HG02885 (cell line): ENCODE results near the gene SLC25A12.
"Not testable (repeated sequence)": the region's sequence is repeated elsewhere in the genome, so short reads cannot be mapped to it uniquely, and the experiment has no call there.

Experiments
- ATAC-seq: cut with Tn5 transposase; IDR thresholded peaks from one replicate; pipeline ENCODE4 v1.9.1; 2021; ENCODE audit warnings: mild to moderate bottlenecking; ENCODE audit not compliant: unreplicated experiment, poor library complexity

Gene SLC25A12

GRCh38 chr2:171893824-171894611 lies at the start of gene SLC25A12:
TSS of gene SLC25A12 (minus strand) at chr2:171894244. CDS start at chr2:171894214, 30 bp downstream.
- peak; percentile 95 for ATAC-seq

- no peak for ATAC-seq
Measured at GRCh38 chr2:171941316-171941699, 47.3 kb upstream of the SLC25A12 start.

GRCh38 chr2:171939743-171940071 lies 45.7 kb upstream of the SLC25A12 start:
- no peak for ATAC-seq

DNA sequence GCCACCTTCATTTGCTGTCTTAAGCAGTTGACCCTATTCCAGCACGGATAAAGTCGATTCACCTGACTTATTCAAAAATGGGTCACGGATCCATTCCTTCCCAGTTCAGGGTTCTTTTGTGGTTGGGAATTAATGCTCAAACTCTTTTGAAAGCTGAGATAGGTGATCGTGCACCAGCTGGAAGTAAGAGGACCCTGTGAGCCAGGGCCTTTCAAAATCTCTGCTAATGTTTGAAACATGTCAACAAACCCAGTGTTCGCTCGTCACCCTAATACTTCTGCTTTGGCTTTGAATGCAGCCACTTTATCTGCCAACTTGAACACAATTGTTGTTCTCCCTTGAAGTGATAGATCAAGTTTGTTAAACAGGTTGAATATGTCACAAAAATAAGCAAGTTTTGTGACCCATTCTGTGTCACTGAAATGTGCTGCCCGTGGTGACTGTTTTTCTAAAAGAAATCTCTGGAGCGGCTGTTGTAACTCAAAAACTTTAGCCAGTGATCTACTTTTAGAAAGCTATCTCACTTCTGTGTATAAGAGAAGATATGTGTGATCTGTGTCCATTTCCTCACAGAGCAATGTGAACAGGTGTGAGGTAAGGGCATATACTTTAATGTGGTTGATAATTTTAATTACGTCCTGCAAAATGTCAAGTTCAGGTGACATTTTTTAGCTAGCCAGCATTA lies 45.2 kb upstream of the SLC25A12 start:
- ATAC-seq = no peak

DNA sequence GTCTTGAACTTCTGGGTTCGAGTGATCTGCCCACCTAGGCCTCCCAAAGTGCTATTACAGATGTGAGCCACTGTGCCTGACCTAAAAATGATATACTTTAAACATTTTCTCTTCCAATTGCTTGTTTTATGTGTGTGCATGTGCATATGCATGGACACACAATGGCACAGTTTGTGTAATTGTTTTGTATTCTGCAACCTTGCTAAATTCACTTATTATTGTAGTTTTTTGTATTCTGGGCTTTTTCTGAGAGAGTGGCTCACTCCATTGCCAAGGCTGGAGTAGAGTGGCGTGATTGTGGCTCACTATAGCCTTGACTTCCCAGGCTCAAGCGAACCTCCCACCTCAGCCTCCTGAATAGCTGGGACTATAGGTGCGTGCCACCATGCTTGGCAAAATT lies 36.3 kb upstream of the SLC25A12 start:
- no peak for ATAC-seq

GRCh38 chr2:171924170-171924942 lies 30.3 kb upstream of the SLC25A12 start:
- ATAC-seq = no peak

GRCh38 chr2:171923206-171923605 lies 29.2 kb upstream of the SLC25A12 start:
- ATAC-seq = no peak

- ATAC-seq = peak; percentile 96
Measured at GRCh38 chr2:171922230-171923022, 28.4 kb upstream of the SLC25A12 start, which contains the start of gene HAT1. TSS of gene HAT1 (plus strand) at chr2:171922461. CDS start at chr2:171922501, 40 bp downstream.

DNA sequence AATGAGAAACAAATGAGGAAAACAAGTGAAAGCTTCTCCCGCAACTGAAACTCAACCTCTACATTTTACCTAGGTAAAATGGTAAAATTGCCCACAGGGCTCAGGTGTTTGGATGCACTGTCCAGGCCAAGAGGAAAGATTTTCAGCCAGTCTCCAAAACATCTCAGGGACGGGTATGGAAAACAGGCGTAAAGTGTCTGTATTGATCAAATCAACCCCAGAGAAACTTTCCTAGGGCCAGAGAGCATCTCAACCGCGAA lies 27.9 kb upstream of the SLC25A12 start:
- ATAC-seq = peak; percentile 10

DNA sequence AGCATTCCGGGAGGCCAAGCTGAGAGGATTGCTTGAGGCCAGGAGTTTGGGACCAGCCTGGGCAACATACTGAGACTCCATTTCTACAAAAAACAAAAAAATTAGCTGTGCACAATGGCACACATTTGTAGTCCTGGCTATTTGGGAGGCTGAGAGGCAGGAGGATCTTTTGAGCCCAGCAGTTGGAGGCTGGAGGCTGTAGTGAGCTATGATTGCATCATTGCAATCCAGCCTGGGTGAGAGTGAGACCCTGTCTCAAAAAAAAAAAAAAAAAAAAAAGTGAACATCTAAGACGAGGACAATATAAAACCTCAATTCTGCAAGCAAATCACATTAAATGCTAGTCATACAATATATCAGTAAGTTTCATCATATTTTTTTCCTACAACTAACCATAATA lies 25.4 kb upstream of the SLC25A12 start:
- no peak for ATAC-seq

DNA sequence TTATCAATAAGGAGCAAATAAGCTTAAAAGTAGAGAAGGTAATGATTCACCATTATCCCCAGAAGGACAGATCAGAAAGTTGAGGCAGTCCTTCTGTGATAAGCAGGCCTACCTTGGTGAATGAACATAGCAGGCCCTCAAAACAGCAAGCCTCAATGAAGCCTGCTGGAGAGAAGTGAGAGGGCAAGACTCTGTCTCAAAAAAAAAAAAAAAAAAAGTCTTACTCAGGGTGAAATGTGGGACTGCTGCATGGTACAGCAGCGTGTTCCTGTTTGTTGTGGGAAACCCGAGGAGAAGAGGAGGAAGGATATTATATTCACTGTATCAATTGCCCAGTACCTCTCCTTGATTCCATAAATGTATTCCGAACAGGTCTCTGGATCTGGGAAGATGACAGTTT lies 19.5 kb upstream of the SLC25A12 start:
- no peak for ATAC-seq

- no peak for ATAC-seq
Measured at GRCh38 chr2:171910494-171910893, 16.4 kb upstream of the SLC25A12 start.

- no peak for ATAC-seq
Measured at GRCh38 chr2:171909266-171909665, 15.2 kb upstream of the SLC25A12 start.

DNA sequence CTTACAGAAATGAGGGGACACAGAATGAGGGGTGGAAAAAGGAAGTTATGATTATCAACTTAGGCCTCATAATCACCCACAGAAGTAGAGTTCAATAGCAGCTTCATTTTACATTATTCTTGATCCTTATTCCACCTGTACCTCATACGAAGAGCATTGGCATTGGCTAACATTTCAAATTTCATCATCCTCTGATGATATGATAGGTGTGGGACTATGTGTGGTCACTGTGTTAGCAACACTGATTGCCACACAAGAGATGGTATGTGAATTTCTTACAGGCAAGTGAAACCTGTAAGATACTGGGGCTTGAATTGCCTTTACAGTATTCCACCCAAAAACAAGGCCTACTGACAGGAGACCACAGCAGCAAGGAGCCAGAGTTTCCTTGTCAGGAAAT lies 14.2 kb upstream of the SLC25A12 start:
- no peak for ATAC-seq

DNA sequence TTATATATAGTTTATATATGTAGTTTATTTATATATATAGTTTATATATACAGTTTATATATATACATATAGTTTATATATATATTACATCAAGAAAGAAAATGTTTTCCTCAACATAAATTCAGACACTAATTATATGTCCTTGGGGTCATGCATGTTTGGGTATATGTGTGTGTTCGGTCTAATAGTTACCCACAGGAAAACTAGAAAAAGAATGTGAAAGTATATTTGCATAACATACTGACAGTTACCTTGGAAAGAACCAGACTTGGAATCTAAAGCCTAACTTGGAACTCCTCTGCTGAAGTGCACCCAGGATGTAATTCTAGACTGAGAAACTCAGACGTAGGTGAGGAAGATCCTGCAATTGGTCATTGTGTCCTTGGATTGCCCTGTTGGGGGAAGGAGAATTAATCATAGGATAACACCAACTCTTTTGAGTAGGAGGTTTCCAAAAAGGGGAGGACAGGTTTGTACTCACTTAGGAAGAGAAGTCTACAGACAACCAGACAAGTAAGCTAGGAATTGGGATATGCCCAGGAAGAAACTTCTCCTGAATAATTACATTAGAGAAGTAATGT lies 8.9 kb upstream of the SLC25A12 start:
- peak; percentile 60 for ATAC-seq

- not testable (repeated sequence) for ATAC-seq
Measured at GRCh38 chr2:171899623-171900282, 5.7 kb upstream of the SLC25A12 start.

GRCh38 chr2:171895786-171896185 lies 1.7 kb upstream of the SLC25A12 start:
- ATAC-seq = no peak

GRCh38 chr2:171894612-171894947 lies 536 bp upstream of the SLC25A12 start:
- no peak for ATAC-seq

DNA sequence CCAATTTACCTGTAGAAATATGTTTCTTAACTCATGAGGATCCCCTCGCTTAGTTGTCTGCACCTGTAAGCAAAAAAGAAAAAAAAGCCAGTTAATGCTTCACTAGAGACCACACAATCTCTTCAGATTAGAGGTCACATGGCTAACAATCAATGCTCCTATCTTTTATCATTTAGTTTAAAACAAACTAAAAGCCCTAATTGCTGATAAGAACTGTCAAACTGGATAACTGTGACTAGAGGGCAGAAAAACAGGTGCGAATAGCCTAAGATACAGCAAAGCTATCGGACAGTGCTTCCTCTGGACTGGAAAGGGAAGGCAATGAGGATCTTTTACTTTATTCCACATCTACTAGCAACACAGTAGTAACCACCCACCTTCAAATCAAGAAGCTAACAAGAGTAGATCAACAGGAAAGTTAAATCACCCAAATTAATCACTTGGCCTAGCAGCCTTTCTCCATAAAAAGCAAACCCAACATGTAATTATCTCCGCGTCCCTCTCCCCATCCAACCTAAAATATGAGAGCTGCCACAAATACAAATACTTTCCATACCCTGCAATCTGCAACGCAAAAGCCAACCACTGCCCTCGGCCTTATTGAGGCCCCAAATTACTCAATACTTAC lies 734 bp downstream of the SLC25A12 start:
- no peak for ATAC-seq
